Stimulated activated CD8-positive, alpha-beta memory T cell treated with anti-CD3 and anti-CD28 coated beads, Interleukin-12 subunit alpha, Interleukin-12 subunit beta, amount 100 ng/mL, for 24 hours (primary cell): ENCODE results near the gene MINAR1.
"Not testable (repeated sequence)": the region's sequence is repeated elsewhere in the genome, so short reads cannot be mapped to it uniquely, and the experiment has no call there.

Experiments
- DNase-seq: peaks from one replicate; pipeline ENCODE4 v3.0.0-alpha.2; 2020; ENCODE audit errors: extremely low read depth

The MINAR1 gene

GRCh38 chr15:79431636-79432344 lies at the start of gene MINAR1:
TSS of gene MINAR1 (plus strand) at chr15:79432336. CDS start at chr15:79456148, 23,812 bp downstream.
- no peak for DNase-seq

- DNase-seq: no peak
Measured at GRCh38 chr15:79394231-79394630, 37.9 kb upstream of the MINAR1 start.

- DNase-seq: no peak
Measured at GRCh38 chr15:79396850-79397249, 35.3 kb upstream of the MINAR1 start.

- DNase-seq: no peak
Measured at GRCh38 chr15:79397269-79397910, 34.7 kb upstream of the MINAR1 start.

- no peak for DNase-seq
Measured at GRCh38 chr15:79399606-79400005, 32.5 kb upstream of the MINAR1 start.

GRCh38 chr15:79400650-79401049 lies 31.5 kb upstream of the MINAR1 start:
- no peak for DNase-seq

GRCh38 chr15:79401301-79401700 lies 30.8 kb upstream of the MINAR1 start:
- DNase-seq: no peak

- no peak for DNase-seq
Measured at GRCh38 chr15:79402136-79402535, 30.0 kb upstream of the MINAR1 start.

GRCh38 chr15:79403501-79403900 lies 28.6 kb upstream of the MINAR1 start:
- DNase-seq: no peak

- DNase-seq: no peak
Measured at GRCh38 chr15:79406210-79406609, 25.9 kb upstream of the MINAR1 start.

GRCh38 chr15:79408041-79408440 lies 24.1 kb upstream of the MINAR1 start:
- no peak for DNase-seq

- DNase-seq: no peak
Measured at GRCh38 chr15:79410237-79410636, 21.9 kb upstream of the MINAR1 start.

GRCh38 chr15:79412010-79412409 lies 20.1 kb upstream of the MINAR1 start:
- DNase-seq: no peak

- DNase-seq: no peak
Measured at GRCh38 chr15:79412429-79412828, 19.7 kb upstream of the MINAR1 start.

- DNase-seq: no peak
Measured at GRCh38 chr15:79416876-79417275, 15.3 kb upstream of the MINAR1 start.

GRCh38 chr15:79418693-79419279 lies 13.3 kb upstream of the MINAR1 start:
- no peak for DNase-seq

- DNase-seq: no peak
Measured at GRCh38 chr15:79425591-79426295, 6.4 kb upstream of the MINAR1 start.

GRCh38 chr15:79426899-79427298 lies 5.2 kb upstream of the MINAR1 start:
- DNase-seq: not testable (repeated sequence)

GRCh38 chr15:79427781-79428598 lies 4.1 kb upstream of the MINAR1 start:
- DNase-seq: no peak

- DNase-seq: no peak
Measured at GRCh38 chr15:79430901-79431635, 1.1 kb upstream of the MINAR1 start.
